Activated T-helper 1 cell treated with anti-CD3 and anti-CD28 coated beads, Interleukin-12 subunit alpha, Interleukin-12 subunit beta, Interleukin-2, Interleukin-4 antibody, amounts not matched to agents 30 ng/mL and 10 ng/mL and 1 ng/mL, durations not matched to agents 14 hours and 24 hours and 36 hours (primary cell): ENCODE results near the gene GLDN. TPM values are rescaled to one million over a fixed set of nuclear protein-coding genes. Genes with fewer than 3 reads are reported as not detected.

Experiments
- DNase-seq: peaks from one replicate; pipeline ENCODE4 v3.0.0; 2021; ENCODE audit warnings: low spot score
- H3K27ac Mint-ChIP-seq: one replicate; pipeline ENCODE4 v1.8.0; 2021; ENCODE audit warnings: mild to moderate bottlenecking, mixed read lengths
- H3K27me3 Mint-ChIP-seq: one replicate; pipeline ENCODE4 v1.8.0; 2022; ENCODE audit warnings: mild to moderate bottlenecking, moderate library complexity, mixed read lengths; ENCODE audit not compliant: insufficient read depth
- H3K36me3 Mint-ChIP-seq: one replicate; pipeline ENCODE4 v1.8.0; 2021; ENCODE audit warnings: low read depth, mixed read lengths
- H3K4me1 Mint-ChIP-seq: one replicate; pipeline ENCODE4 v1.8.0; 2021; ENCODE audit warnings: low read depth, mixed read lengths
- H3K4me3 Mint-ChIP-seq: one replicate; pipeline ENCODE4 v1.8.0; 2021; ENCODE audit warnings: mild to moderate bottlenecking, moderate library complexity, mixed read lengths
- H3K9me3 Mint-ChIP-seq: one replicate; pipeline ENCODE4 v1.8.0; 2021; ENCODE audit warnings: mixed read lengths
- intact Hi-C: fragments of 100-400 bp; cut with micrococcal nuclease; formaldehyde crosslinking; loops from one replicate; pipeline ENCODE4 v1.15.1; 2024
- total RNA-seq: library from RNA; stranded (reverse); gene quantifications from 2 replicates; pipeline ENCODE4 v1.2.3, GENCODE V29; 2022

GLDN gene
- total RNA-seq, 1 donor from 2014 or later: not detected

DNA sequence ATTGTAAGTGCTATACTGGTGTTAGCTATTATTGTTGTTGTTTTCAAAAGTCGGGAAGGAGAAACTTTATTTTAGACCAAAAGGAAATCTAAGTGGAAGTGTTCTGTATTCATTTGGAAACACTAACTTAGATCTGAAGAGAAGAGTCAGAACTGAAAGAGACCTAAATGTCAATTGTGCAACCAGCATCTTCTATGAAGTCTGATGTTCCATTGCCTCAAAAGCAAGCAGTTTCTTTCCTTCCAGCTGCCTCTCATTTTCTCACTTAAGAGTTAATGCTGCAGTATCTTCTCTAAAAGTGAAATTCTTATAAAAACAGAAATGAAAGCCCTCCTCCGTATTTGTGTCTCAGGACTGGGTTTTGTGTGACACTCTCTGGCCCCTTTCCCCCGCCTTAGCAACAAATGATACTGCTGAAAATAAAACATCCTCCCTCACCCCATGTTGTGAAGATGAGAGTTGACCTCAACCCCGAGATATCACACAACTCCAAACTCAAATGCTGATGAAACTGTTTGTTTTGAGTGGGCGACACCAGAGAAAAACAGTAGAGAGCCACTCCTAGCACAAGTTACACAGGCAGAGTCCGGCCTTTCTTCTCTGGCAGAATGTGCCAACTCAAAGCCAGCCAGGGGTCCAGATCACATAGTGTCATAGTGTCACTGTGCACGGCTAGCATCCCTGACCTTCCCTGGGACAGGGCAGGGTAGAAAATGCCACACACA lies 48.9 kb downstream of the GLDN start:
- H3K9me3 Mint-ChIP-seq: no peaks in the 10 kb centered on the region
- peak overlapping the region; percentile 28 for H3K27ac Mint-ChIP-seq
- no peaks in the 10 kb centered on the region for H3K36me3 Mint-ChIP-seq
- intact Hi-C loops: no loop called here
- DNase-seq: no peak
- H3K27me3 Mint-ChIP-seq: peaks cover 2% of the 10 kb centered on the region
- H3K4me1 Mint-ChIP-seq: no peaks in the 10 kb centered on the region
- H3K4me3 Mint-ChIP-seq: no peak overlapping the region

DNA sequence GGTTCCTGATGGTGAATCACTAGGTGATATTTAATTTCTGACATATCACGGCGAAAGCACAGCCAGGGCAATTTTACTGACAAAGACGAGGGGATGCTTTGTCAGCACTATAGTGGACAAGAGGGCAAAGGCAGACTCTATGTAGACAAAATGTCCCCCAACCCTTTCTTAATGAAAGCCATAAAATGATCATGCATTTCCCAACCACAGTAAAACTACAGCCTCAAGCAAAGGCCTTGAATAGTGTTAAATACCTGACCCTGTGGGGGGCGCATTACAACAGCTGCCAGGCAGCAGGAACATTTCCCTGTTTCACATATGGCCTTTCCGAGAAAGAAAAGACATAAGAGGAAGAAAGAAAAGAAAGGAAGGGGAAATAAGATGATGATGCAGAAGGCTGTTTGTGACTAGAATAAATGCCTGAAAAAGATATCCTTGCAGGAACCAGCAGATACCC lies 49.5 kb downstream of the GLDN start:
- H3K27ac Mint-ChIP-seq: no peak overlapping the region
- intact Hi-C loops: no loop called here
- H3K27me3 Mint-ChIP-seq: peaks cover 2% of the 10 kb centered on the region

DNA sequence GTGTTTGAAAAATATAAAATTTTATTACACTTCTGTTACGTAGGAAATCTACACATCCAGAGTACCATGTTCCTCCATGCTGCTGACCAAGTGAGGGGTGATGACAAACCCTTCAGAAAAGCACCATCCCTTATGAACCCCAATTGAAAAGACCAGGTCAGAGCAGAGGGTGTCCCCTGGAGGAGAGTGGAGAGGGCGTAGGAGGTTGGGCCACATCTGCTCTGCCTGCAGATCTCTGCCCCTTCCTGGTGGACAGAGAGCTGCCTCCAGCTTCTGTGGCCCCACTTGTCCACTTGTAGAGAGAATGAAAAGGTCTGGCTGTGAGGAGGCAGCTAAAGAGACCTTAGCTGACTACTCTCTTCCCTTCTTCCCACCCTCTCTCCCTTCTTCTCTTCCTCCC lies 55.5 kb downstream of the GLDN start:
- intact Hi-C loops: no loop called here
- no peak for DNase-seq
- Mint-ChIP-seq H3K9me3 (no peaks in the 10 kb centered on the region), H3K36me3 (no peaks in the 10 kb centered on the region), H3K27ac (no peak overlapping the region), H3K4me1 (no peaks in the 10 kb centered on the region), H3K27me3 (peaks cover 11% of the 10 kb centered on the region), H3K4me3 (no peak overlapping the region)

More for the DNA sequence above, 49.5 kb downstream of the GLDN start:
- DNase-seq: no peak
- no peaks in the 10 kb centered on the region for H3K4me1 Mint-ChIP-seq
- H3K4me3 Mint-ChIP-seq: no peak overlapping the region
- H3K9me3 Mint-ChIP-seq: no peaks in the 10 kb centered on the region
- no peaks in the 10 kb centered on the region for H3K36me3 Mint-ChIP-seq

DNA sequence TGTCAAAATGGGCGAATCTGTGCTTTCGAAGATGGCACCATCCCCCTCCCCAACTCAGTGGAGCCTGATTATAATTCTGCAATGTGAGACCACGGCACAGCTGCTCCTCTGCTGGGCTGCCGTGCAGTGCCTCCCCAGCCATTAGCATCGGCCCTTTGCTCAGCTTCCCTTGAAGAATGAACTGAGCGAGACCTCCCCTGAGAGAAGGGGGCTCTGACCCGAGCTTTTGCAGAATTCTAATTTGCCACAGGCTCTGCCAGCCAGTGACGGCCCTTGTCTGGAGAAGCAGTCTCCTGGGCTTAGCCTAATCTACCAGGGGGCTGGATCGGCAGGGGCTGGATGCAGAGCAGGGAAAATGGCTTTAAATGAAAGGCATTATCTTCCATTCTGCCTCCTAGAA lies 57.2 kb downstream of the GLDN start:
- intact Hi-C loops: no loop called here
- Mint-ChIP-seq H3K4me3 (no peak overlapping the region), H3K9me3 (no peaks in the 10 kb centered on the region)

DNA sequence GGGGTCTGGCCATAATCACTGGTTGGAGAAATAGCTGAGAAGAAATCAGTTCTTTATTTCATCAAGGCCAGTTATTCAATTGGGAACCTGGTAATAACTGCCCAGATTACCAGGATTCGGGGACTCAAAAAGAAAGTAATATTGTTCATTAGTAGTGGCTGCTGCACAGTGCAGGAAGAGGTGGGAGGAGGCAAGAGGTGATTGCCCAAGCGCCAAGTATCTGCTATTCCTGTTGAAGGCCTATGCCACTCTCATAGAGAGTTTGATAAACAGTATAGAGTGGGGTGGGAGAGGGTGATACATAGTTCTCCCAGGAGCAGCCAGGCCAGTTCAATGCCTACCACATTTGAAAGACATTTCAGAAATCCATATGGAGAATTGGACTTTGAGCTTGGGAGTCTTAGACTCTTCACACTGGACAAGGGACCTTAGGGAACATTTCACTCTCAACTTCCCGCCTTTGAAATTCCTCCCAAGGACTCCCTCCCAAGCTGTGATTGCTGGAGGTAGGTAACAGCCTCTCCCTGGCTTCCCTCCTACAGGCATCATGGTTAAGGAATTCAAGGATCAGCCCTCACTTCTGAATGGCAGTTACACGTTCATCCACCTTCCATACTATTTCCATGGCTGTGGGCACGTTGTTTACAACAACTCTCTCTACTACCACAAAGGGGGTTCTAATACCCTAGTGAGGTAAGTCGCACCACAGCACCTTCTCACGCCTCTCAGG lies 59.8 kb downstream of the GLDN start:
- Mint-ChIP-seq H3K9me3 (no peaks in the 10 kb centered on the region), H3K4me1 (no peaks in the 10 kb centered on the region), H3K36me3 (no peaks in the 10 kb centered on the region), H3K4me3 (no peak overlapping the region), H3K27ac (no peak overlapping the region), H3K27me3 (peaks cover 15% of the 10 kb centered on the region)
- no peak for DNase-seq
- intact Hi-C loops: no loop called here

More for the DNA sequence above, 57.2 kb downstream of the GLDN start:
- Mint-ChIP-seq H3K4me1 (no peaks in the 10 kb centered on the region), H3K27ac (no peak overlapping the region), H3K36me3 (no peaks in the 10 kb centered on the region), H3K27me3 (peaks cover 10% of the 10 kb centered on the region)
- DNase-seq: no peak

DNA sequence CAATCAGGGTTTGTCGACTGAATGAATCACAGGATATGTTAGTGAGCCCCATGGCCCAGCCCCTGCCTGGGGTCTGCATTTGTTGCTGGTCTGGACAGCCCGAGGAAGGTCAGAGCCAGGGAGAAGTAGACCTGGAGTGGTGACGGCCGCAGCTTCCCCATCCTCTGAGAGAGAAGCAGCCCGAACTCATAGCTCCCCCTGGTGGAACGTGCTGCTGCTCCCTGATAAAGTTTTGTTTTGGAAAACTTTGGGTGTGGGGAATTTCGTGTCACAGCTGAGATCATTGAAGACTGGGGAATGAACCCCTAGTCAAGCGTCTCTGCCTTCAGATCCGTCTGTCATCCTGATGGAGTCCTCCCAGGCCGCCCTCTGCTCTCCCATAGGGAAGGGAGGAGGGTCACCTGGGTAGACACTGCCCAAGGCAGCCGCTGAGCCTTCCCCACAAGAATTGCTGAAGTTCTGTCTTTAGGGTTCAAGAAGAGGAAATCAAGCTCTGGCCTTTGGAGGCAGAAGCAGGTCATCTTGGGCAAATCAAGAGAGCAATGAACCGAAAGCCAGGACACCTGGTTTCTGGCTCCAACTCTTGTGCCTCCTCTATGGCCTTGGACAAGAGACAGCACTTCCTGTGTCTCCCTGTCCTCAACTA lies 60.5 kb downstream of the GLDN start:
- no peak for DNase-seq
- intact Hi-C loops: loop anchor here (2.0 kb wide), 1 partner anchor 121 kb away; no protein-coding TSS in a partner anchor
- Mint-ChIP-seq H3K27ac (no peak overlapping the region), H3K4me3 (no peak overlapping the region), H3K9me3 (no peaks in the 10 kb centered on the region), H3K27me3 (peaks cover 15% of the 10 kb centered on the region), H3K36me3 (no peaks in the 10 kb centered on the region), H3K4me1 (no peaks in the 10 kb centered on the region)

DNA sequence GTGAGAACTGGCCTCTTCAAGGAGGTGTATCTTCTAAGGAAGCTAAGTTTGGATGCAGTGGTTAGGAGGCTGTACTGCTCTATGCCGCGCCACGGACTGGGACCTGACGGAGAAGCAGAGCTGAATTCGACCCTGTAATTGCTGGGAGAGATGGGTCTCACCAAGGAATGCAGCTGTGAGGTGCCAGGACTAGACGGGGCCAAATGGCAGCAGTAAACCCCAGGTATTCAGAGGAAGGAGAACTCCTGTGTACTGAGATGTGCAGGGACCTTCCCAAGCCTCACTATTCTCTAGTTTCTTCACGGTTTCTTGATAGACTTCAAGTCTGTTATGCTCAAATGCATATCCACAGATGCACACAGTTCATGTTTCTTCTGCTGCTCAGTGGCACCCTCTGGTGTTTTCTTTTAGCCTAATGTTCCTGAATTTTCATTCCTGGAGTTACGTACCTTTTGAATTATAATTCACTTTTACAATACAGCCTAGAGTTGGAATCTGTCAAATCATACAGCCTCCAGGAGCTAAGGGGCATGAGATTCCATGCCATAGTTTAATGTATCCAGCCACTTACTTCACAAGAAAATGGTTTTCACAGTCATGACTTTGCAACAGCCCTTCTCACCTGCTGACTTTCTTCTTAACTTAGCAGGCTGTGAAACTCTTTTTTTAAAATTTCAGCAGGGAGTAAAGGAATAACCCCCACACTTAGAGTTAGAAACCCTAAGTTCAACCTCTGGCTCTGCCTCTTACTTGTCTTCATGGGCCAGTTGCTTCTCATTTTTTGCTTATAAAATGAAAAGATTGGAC lies 61.8 kb downstream of the GLDN start:
- no peaks in the 10 kb centered on the region for H3K9me3 Mint-ChIP-seq
- intact Hi-C loops: loop anchor here (2.0 kb wide), 1 partner anchor 122 kb away; no protein-coding TSS in a partner anchor

DNA sequence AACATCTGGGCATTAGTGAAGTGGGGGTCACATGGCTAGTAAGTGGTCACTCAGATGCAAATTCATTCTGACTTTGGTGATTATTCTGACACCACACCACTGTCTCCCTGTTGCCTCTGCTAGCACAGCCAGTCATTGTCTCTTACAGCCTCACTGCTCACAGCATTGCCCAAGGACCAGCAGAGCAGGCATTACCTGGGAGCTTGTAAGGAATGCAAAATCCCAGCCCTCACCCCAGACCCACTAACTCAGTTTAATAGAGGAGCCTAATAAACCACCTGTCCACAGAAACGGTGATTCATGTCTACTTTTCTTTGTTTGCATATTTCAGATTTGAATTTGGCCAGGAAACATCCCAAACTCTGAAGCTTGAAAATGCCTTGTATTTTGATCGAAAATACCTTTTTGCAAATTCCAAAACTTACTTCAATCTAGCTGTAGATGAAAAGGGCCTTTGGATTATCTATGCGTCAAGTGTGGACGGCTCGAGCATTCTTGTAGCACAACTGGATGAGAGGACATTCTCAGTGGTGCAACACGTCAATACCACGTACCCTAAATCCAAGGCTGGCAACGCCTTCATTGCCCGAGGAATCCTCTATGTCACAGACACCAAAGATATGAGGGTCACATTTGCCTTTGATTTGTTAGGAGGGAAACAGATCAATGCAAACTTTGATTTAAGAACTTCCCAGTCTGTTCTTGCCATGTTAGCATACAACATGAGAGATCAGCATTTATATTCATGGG lies 62.7 kb downstream of the GLDN start:
- Mint-ChIP-seq H3K4me3 (no peak overlapping the region), H3K27me3 (peaks cover 15% of the 10 kb centered on the region), H3K4me1 (no peaks in the 10 kb centered on the region), H3K27ac (no peak overlapping the region), H3K36me3 (no peaks in the 10 kb centered on the region), H3K9me3 (no peaks in the 10 kb centered on the region)
- intact Hi-C loops: loop anchor here (2.0 kb wide), 1 partner anchor 123 kb away; no protein-coding TSS in a partner anchor
- DNase-seq: no peak

More for the DNA sequence above, 61.8 kb downstream of the GLDN start:
- Mint-ChIP-seq H3K36me3 (no peaks in the 10 kb centered on the region), H3K4me1 (no peaks in the 10 kb centered on the region), H3K4me3 (no peak overlapping the region), H3K27ac (no peak overlapping the region), H3K27me3 (peaks cover 18% of the 10 kb centered on the region)
- no peak for DNase-seq

DNA sequence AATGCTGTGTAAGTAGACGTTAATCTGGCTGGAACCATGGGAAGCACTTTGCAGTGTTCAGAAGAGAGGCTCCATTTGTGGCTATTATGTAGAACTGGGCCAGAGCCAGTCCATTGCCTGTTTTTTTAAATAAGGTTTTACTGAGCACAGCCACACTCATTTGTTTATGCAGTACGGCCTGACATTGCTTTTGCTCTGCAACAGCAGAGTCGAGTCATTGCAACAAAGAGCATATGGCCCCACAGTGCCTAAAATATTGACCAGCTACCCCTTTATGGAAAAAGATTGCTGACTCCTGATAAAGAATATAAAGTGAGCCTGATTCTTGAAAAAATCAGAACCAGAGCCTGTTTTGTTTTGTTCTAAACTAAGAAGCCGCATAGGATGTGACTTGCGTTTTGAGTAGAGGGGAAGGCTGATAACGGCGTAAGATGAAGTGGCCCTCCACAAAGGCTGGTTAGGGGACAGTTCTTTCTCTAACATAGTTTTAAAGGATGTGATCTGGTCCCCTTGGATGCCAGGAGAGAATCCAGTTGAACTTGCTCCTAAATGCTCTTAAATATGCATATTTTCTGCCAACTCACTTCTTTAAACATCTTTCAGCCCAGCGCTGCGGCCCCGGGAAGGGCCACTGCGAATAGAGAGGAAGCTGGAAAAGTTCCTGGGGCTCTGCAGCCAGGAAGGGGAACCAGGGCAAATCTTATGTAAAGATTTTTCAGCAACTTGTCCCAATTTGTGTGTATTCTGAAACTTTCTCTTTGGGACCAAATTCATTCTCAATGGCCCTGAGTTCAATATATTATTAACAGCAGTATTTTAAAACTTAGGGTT lies 64.5 kb downstream of the GLDN start:
- DNase-seq: no peak
- no peak overlapping the region for H3K4me3 Mint-ChIP-seq
- H3K9me3 Mint-ChIP-seq: no peaks in the 10 kb centered on the region
- H3K36me3 Mint-ChIP-seq: no peaks in the 10 kb centered on the region
- H3K4me1 Mint-ChIP-seq: no peaks in the 10 kb centered on the region
- intact Hi-C loops: no loop called here
- no peak overlapping the region for H3K27ac Mint-ChIP-seq
- peaks cover 13% of the 10 kb centered on the region for H3K27me3 Mint-ChIP-seq

DNA sequence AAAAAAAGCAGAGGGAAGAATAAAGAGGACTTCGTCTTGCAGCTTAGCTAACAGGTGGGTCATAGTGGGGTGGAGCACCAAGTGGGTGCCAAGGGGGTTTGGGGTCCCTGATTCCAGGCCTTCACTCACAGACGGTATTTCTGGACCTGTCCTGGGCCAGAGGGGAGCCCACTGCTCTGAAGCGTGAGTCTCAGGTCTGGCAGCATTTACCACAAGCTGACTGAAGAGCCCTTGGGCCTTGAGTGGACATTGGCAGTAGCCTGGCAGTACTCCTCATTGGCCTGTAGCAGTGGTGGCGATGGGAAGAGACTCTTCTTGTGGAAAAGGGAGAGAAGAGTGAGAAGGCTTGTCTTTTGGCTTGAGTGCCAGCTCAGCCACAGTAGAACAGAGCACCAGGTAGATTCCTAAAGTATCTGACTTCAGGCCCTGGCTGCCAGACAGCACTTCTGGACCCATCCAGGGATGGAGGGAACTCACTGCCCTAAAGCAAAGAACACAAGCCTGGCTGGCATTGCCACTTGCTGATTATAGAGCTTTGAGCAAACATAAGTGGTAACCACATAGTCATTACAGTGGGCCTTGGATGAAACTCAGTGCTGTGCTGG lies 72.9 kb downstream of the GLDN start:
- no peak for DNase-seq
- intact Hi-C loops: no loop called here
- no peak overlapping the region for H3K4me3 Mint-ChIP-seq
- no peaks in the 10 kb centered on the region for H3K9me3 Mint-ChIP-seq
- H3K36me3 Mint-ChIP-seq: no peaks in the 10 kb centered on the region
- no peaks in the 10 kb centered on the region for H3K4me1 Mint-ChIP-seq
- no peak overlapping the region for H3K27ac Mint-ChIP-seq
- peaks cover 9% of the 10 kb centered on the region for H3K27me3 Mint-ChIP-seq

DNA sequence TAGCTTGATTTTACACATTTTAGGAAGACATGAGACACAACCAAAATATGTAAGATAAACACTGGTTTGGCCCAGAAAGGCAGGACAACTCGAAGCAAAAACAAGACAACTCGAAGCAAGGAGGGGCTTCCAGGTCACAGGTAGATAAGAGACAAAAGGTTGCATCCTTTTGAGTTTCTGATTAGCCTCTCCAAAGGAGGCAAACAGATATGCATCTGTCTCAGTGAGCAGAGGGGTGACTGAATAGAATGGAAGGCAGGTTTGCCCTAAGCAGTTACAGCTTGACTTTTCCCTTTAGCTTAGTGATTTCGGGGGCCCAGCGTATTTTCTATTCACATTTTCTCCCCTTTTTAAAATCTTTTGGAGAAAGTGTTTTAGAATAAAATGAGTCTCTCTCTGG lies 74.7 kb downstream of the GLDN start:
- no peak overlapping the region for H3K4me3 Mint-ChIP-seq
- no peaks in the 10 kb centered on the region for H3K36me3 Mint-ChIP-seq
- H3K4me1 Mint-ChIP-seq: no peaks in the 10 kb centered on the region
- intact Hi-C loops: no loop called here
- no peak overlapping the region for H3K27ac Mint-ChIP-seq
- H3K9me3 Mint-ChIP-seq: no peaks in the 10 kb centered on the region
- peaks cover 6% of the 10 kb centered on the region for H3K27me3 Mint-ChIP-seq
- DNase-seq: no peak
